Sigmoid colon (tissue), 7 donors: Measurements from ENCODE around the gene THSD7A. TPM values are rescaled to one million over a fixed set of nuclear protein-coding genes. Genes with fewer than 3 reads are reported as not detected.

Source experiments
- DNase-seq: peaks from one replicate; pipeline ENCODE4 v3.0.0-alpha.2; 2019
- H3K27ac ChIP-seq, 4 donors: fragments of 200-600 bp; sonication (generic); one replicate each; pipeline ENCODE4 v1.5.1; 2016 to 2019; ENCODE audit warnings: mild to moderate bottlenecking in 1 of 4
- H3K27me3 ChIP-seq, 3 donors: fragments of 200-600 bp; sonication (generic); one replicate each; pipeline ENCODE4 v1.5.1; 2019; ENCODE audit warnings: mild to moderate bottlenecking in 1 of 3
- H3K36me3 ChIP-seq, 4 donors: fragments of 200-600 bp; sonication (generic); one replicate each; pipeline ENCODE4 v1.5.1; 2016 to 2019
- H3K4me1 ChIP-seq, 4 donors: fragments of 200-600 bp; sonication (generic); one replicate each; pipeline ENCODE4 v1.5.1; 2017 to 2019
- H3K4me3 ChIP-seq, 4 donors: fragments of 200-600 bp; sonication (generic); one replicate each; pipeline ENCODE4 v1.5.1; 2017 to 2019; ENCODE audit warnings: mild to moderate bottlenecking in 2 of 4, moderate library complexity in 1 of 4
- H3K9me3 ChIP-seq, 4 donors: fragments of 200-600 bp in 3 of 4; sonication (generic) in 3 of 4; one replicate each; pipeline versions ENCODE4 v1.5.1 to v1.6.1; 2013 to 2019
- CTCF ChIP-seq, 4 experiments: fragments of 450-650 bp in 3 of 4; fragments of 200-600 bp in 1 of 4; IDR thresholded peaks; one replicate each; pipeline ENCODE4 v1.5.1; 2016 to 2019; ENCODE audit warnings: antibody characterized with exemption in 4 of 4, mild to moderate bottlenecking in 3 of 4, moderate library complexity in 2 of 4
- EP300 ChIP-seq, 4 donors: sonication (generic); formaldehyde crosslinking; IDR thresholded peaks; one replicate each; pipeline ENCODE4 v1.6.1; 2017; ENCODE audit warnings: antibody characterized with exemption in 4 of 4
- POLR2A ChIP-seq, 2 donors: fragments of 450-650 bp; IDR thresholded peaks; one replicate each; pipeline ENCODE4 v1.6.1; 2016; ENCODE audit warnings: antibody characterized with exemption in 2 of 2, mild to moderate bottlenecking in 2 of 2, moderate library complexity in 2 of 2
- POLR2AphosphoS5 ChIP-seq, 4 donors: sonication (generic); formaldehyde crosslinking; IDR thresholded peaks; one replicate each; pipeline ENCODE4 v1.6.1; 2017; ENCODE audit warnings: antibody characterized with exemption in 4 of 4
- WGBS, 2 donors: extraction: QIAGEN DNeasy Blood & Tissue Kit; methylation state at CpG; one replicate each; pipeline ENCODE4 v1.1.7; 2013; 5-methylcytosine and 5-hydroxymethylcytosine counted together
- intact Hi-C: fragments of 100-400 bp; cut with DNase I; formaldehyde crosslinking; loops from one replicate; pipeline ENCODE4 v1.15.1; 2023
- polyA plus RNA-seq, 3 donors: library from polyadenylated mRNA; stranded (reverse); fragments of 200-250 nt; gene quantifications; one replicate each; pipeline ENCODE4 v1.2.3, GENCODE V29; 2013
- total RNA-seq, 4 donors: library from RNA; depleted of rRNA; stranded (reverse); fragments of >200 nt; gene quantifications; one replicate each; pipeline ENCODE4 v1.1.0, GENCODE V29; 2016
- donor health status: healthy with polysubstance abuse.
- donor health status: Bipolar disorder and iron deficiency.
- donor health status: healthy.

The THSD7A gene
- total and polyA plus RNA-seq, 7 donors, result under 0.01 to 6.9 (median 5.0) TPM

DNA sequence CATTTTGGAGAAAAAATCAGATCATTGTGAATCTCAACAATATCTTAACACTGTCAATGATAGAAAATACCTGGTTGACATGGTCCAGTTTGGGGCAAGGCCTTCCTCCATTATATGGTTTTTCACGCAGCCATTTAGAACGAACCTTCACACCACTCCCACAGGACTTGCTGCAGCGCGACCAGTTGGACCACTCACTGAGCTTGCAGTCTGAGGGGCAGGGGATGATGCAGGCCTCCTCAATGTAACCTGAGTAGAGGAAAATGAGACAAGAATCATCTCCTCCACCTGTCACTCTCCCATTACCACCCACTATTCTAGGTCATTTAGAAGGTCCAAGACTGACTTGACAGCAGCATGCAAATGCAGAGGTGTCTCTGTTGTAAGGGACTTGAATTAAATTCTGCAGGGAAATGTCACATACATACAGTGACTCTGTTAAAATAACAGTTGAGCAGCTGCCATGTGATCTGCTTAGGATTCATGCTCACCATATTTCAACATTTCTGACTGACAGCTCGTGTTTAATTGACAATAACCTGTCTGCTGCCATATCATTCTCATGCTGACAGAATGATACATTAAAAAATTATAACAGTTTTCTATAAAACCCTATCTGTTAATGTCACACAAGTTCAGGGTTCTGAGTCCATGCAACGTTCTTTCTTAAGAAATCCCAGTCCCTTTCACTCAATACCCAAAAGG lies 403.0 kb downstream of the THSD7A start:
- 91 to 92% methylated on average over 6 of the region's 6 CpGs for whole genome bisulfite sequencing, 2 donors

DNA sequence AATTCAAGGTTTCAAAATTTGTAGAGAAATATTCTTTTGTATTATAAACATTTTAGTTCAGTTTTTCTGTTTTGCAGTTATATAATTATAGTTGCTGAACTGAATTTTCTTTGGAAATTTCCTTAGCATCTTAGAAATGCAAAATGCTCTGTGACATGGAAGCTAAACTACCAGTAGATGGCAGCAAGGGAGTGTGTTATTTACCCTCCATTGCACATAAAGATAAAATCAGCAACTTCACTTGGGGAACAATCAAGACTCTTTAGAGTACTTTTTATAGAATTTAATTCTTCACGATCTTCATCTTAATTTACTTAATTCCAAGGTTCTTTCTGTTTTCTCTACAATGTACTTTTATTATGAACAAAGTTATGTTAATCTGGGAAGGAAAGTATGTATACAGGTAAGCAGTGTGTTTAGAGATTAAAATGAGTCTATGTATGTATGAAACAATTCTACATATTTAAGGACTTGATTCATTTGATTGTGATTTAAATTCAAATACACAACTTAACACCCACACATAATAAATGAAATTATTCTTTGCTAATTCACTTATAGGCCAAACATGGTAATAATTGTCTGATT lies 404.2 kb downstream of the THSD7A start:
- no peak overlapping the region for H3K27ac ChIP-seq
- DNase-seq, result no peak
- 0% methylated on average over 1 of the region's 1 CpG for WGBS, 2 donors
- intact Hi-C loops, result loop anchor here (5.0 to 10.0 kb wide), 3 partner anchors 405 to 1067 kb away; partner anchors contain the start of gene THSD7A
- H3K27me3 ChIP-seq, result no peaks in the 10 kb centered on the region
- H3K4me3 ChIP-seq, result no peak overlapping the region
- no peaks in the 10 kb centered on the region for H3K36me3 ChIP-seq
- no peaks in the 10 kb centered on the region for H3K4me1 ChIP-seq
- TF ChIP-seq CTCF (IDR thresholded peaks at IDR 0.05) (peak; percentile 36 to 66 (median 50)), POLR2AphosphoS5 (IDR thresholded peaks at IDR 0.05) (no peak), EP300 (IDR thresholded peaks at IDR 0.05) (no peak), POLR2A (IDR thresholded peaks at IDR 0.05) (no peak)
- H3K9me3 ChIP-seq, result no peaks in the 10 kb centered on the region

More for the DNA sequence above, 403.0 kb downstream of the THSD7A start:
- Histone ChIP-seq H3K4me1 (no peaks in the 10 kb centered on the region), H3K36me3 (no peaks in the 10 kb centered on the region), H3K27ac (no peak overlapping the region), H3K4me3 (no peak overlapping the region), H3K9me3 (no peaks in the 10 kb centered on the region), H3K27me3 (no peaks in the 10 kb centered on the region)
- DNase-seq, result no peak
- TF ChIP-seq CTCF (IDR thresholded peaks at IDR 0.05) (no peak), POLR2A (IDR thresholded peaks at IDR 0.05) (no peak), POLR2AphosphoS5 (IDR thresholded peaks at IDR 0.05) (no peak), EP300 (IDR thresholded peaks at IDR 0.05) (no peak)
- intact Hi-C loops, result loop anchor here (5.0 to 10.0 kb wide), 3 partner anchors 403 to 1066 kb away; partner anchors contain the start of gene THSD7A

GRCh38 chr7:11424006-11424405 lies 408.0 kb downstream of the THSD7A start:
- WGBS, 2 donors, result 90 to 92% methylated on average over 2 of the region's 2 CpGs
- TF ChIP-seq EP300 (IDR thresholded peaks at IDR 0.05), result no peak
- no peak for TF ChIP-seq CTCF (IDR thresholded peaks at IDR 0.05)
- TF ChIP-seq POLR2AphosphoS5 (IDR thresholded peaks at IDR 0.05), result no peak
- Histone ChIP-seq H3K4me1 (no peaks in the 10 kb centered on the region), H3K36me3 (no peaks in the 10 kb centered on the region), H3K4me3 (no peak overlapping the region), H3K9me3 (peaks cover 0 to 6% (median 0%) of the 10 kb centered on the region in 4 donors), H3K27me3 (no peaks in the 10 kb centered on the region), H3K27ac (no peak overlapping the region)
- DNase-seq, result no peak
- intact Hi-C loops, result loop anchor here (10.0 kb wide), 1 partner anchor 1071 kb away; no protein-coding TSS in a partner anchor

- TF ChIP-seq EP300 (IDR thresholded peaks at IDR 0.05) (no peak), POLR2AphosphoS5 (IDR thresholded peaks at IDR 0.05) (no peak), POLR2A (IDR thresholded peaks at IDR 0.05) (no peak), CTCF (IDR thresholded peaks at IDR 0.05) (no peak)
- Histone ChIP-seq H3K27ac (no peak overlapping the region), H3K27me3 (no peaks in the 10 kb centered on the region), H3K36me3 (no peaks in the 10 kb centered on the region), H3K4me1 (no peaks in the 10 kb centered on the region), H3K9me3 (peaks cover 0 to 6% (median 0%) of the 10 kb centered on the region in 4 donors), H3K4me3 (no peak overlapping the region)
- intact Hi-C loops, result loop anchor here (10.0 kb wide), 1 partner anchor 1075 kb away; no protein-coding TSS in a partner anchor
- 26 to 53% methylated on average over 1 of the region's 1 CpG for WGBS, 2 donors
- no peak for DNase-seq
These were observed 411.9 kb downstream of the THSD7A start for GRCh38 chr7:11420049-11420448.
